ENCODE data around the gene RDH5. TPM values are rescaled to one million over a fixed set of nuclear protein-coding genes. Genes with fewer than 3 reads are reported as not detected.

Gene RDH5
- total RNA-seq, 1 donor from 2014 or later: 2.3 TPM

GRCh38 chr12:55744340-55745030, 24.3 kb downstream of the RDH5 start:
- H3K4me3 Mint-ChIP-seq (ENCODE audit: unreplicated experiment): peak overlapping the region; percentile 89
- TF ChIP-seq, protein P1, sequence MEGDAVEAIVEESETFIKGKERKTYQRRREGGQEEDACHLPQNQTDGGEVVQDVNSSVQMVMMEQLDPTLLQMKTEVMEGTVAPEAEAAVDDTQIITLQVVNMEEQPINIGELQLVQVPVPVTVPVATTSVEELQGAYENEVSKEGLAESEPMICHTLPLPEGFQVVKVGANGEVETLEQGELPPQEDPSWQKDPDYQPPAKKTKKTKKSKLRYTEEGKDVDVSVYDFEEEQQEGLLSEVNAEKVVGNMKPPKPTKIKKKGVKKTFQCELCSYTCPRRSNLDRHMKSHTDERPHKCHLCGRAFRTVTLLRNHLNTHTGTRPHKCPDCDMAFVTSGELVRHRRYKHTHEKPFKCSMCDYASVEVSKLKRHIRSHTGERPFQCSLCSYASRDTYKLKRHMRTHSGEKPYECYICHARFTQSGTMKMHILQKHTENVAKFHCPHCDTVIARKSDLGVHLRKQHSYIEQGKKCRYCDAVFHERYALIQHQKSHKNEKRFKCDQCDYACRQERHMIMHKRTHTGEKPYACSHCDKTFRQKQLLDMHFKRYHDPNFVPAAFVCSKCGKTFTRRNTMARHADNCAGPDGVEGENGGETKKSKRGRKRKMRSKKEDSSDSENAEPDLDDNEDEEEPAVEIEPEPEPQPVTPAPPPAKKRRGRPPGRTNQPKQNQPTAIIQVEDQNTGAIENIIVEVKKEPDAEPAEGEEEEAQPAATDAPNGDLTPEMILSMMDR (IDR thresholded peaks at IDR 0.05): no peak
- no peaks in the 10 kb centered on the region for H3K27me3 Mint-ChIP-seq (ENCODE audit: low read depth)
- peaks cover 4% of the 10 kb centered on the region for H3K36me3 Mint-ChIP-seq (ENCODE audit: low read depth)
- H3K4me1 Mint-ChIP-seq (ENCODE audit: low read depth): peaks cover 35% of the 10 kb centered on the region
- peak overlapping the region; percentile 76 for H3K27ac Mint-ChIP-seq (ENCODE audit: unreplicated experiment)
- no peaks in the 10 kb centered on the region for H3K9me3 Mint-ChIP-seq (ENCODE audit: low read depth)
- no peak for DNase-seq (ENCODE audit: low spot score)

- no peaks in the 10 kb centered on the region for H3K27me3 Mint-ChIP-seq (ENCODE audit: low read depth)
- H3K4me3 Mint-ChIP-seq (ENCODE audit: unreplicated experiment): peak overlapping the region; percentile 89
- no peaks in the 10 kb centered on the region for H3K9me3 Mint-ChIP-seq (ENCODE audit: low read depth)
- TF ChIP-seq, protein P1 (IDR thresholded peaks at IDR 0.05): no peak
- H3K27ac Mint-ChIP-seq (ENCODE audit: unreplicated experiment): peak overlapping the region; percentile 71
- H3K4me1 Mint-ChIP-seq (ENCODE audit: low read depth): peaks cover 35% of the 10 kb centered on the region
- peaks cover 7% of the 10 kb centered on the region for H3K36me3 Mint-ChIP-seq (ENCODE audit: low read depth)
- no peak for DNase-seq (ENCODE audit: low spot score)
These were observed 25.4 kb downstream of the RDH5 start for GRCh38 chr12:55745361-55746173.

- TF ChIP-seq, protein P1 (IDR thresholded peaks at IDR 0.05): no peak
- Mint-ChIP-seq H3K36me3 (ENCODE audit: low read depth) (peaks cover 11% of the 10 kb centered on the region), H3K27me3 (ENCODE audit: low read depth) (no peaks in the 10 kb centered on the region), H3K9me3 (ENCODE audit: low read depth) (no peaks in the 10 kb centered on the region), H3K4me3 (ENCODE audit: unreplicated experiment) (peak overlapping the region; percentile 3), H3K4me1 (ENCODE audit: low read depth) (peaks cover 35% of the 10 kb centered on the region), H3K27ac (ENCODE audit: unreplicated experiment) (peak overlapping the region; percentile 59)
- no peak for DNase-seq (ENCODE audit: low spot score)
These were observed 26.1 kb downstream of the RDH5 start for GRCh38 chr12:55746174-55746912.

DNA sequence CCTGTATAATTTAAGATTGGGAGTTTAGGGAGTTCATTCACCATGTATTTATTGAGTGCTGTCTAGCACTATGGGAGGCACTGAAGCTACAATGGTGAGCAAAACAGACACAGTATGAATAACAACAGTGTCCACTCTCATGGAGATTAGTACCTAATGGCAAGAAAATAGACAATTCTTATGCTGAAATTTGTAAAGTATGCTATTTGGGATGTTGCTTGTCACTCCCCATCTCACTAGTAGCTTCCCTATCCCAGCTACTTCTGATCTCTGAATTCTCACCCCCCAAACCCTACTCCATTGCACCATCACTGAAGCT, 26.7 kb downstream of the RDH5 start:
- no peaks in the 10 kb centered on the region for H3K9me3 Mint-ChIP-seq (ENCODE audit: low read depth)
- peaks cover 35% of the 10 kb centered on the region for H3K4me1 Mint-ChIP-seq (ENCODE audit: low read depth)
- peaks cover 12% of the 10 kb centered on the region for H3K36me3 Mint-ChIP-seq (ENCODE audit: low read depth)
- no peak overlapping the region for H3K4me3 Mint-ChIP-seq (ENCODE audit: unreplicated experiment)
- no peak for DNase-seq (ENCODE audit: low spot score)
- H3K27ac Mint-ChIP-seq (ENCODE audit: unreplicated experiment): no peak overlapping the region
- H3K27me3 Mint-ChIP-seq (ENCODE audit: low read depth): no peaks in the 10 kb centered on the region
- TF ChIP-seq, protein P1 (IDR thresholded peaks at IDR 0.05): no peak
